Measurements from ENCODE around the gene ZDHHC14.

ZDHHC14 gene

DNA sequence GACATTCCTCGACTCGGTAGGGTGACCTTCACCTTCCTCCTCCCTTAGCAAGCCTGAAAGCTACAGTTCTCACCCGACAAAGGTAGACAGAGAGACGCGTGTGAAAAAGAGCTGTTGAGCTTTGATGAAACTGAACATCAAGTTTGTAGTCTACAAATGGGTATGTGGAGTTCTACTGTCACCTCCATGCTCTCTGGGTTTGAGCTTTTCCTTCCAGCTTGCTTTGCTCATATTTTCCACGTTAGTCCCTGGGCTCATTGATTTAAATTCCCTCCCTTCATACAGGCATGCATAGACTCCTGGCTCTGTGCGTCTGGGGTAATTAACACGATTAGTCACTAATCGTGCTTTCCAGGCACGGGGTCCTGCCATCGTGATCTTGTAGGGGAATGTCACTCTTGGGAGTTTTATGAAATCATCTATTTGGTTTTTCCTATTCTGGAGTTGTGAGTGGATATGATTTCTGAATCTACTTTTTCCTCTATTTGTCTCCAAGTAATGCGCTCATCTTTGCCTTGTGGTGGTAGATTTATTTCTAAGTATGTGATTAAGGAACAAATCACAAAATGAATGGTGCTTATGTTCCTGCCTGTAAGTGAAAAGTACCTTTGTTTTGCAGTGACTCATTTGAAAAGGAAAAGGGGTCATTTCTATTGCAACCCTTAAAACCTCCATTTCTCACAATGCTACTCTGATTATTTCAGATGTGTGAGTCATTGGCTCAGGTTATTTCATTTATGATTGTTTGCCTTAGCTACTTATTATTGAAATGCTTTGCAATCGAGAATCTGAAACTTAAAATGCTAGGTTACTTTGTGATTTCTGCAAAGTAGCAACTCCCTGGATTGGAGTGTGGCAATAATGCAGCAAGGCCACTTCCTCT lies 154.6 kb downstream of the ZDHHC14 start:
- Histone ChIP-seq H3K4me1 (no peaks in the 10 kb centered on the region), H3K27me3 (ENCODE audit: low read depth) (no peaks in the 10 kb centered on the region), H3K4me3 (no peak overlapping the region), H3K9me3 (no peaks in the 10 kb centered on the region), H3K36me3 (replicated peaks) (no peaks in the 10 kb centered on the region)
- in situ Hi-C loops (cut with MboI; ENCODE audit: low sequenced_read_pairs): no loop called here
- no peak for DNase-seq (ENCODE audit: low spot score in 2 of 2)

DNA sequence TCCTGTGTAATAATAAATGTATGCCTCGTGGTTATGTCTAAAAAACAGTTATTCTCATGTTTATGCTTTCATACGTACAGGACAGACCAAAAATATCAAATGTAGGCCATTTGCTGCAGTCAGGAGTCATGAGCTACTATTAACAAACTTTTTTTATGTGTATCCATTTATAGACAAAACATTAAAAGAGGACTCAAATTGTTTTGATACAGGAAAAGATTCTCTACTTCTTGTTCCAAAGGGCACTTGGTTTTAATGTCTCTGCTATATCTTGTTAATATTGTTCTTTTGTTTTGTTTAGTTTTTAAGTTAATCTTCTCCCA lies 155.2 kb downstream of the ZDHHC14 start:
- Histone ChIP-seq H3K27me3 (ENCODE audit: low read depth) (no peaks in the 10 kb centered on the region), H3K4me1 (no peaks in the 10 kb centered on the region), H3K4me3 (no peak overlapping the region), H3K36me3 (replicated peaks) (no peaks in the 10 kb centered on the region), H3K9me3 (no peaks in the 10 kb centered on the region)
- in situ Hi-C loops (cut with MboI; ENCODE audit: low sequenced_read_pairs): no loop called here
- no peak for DNase-seq (ENCODE audit: low spot score in 2 of 2)

DNA sequence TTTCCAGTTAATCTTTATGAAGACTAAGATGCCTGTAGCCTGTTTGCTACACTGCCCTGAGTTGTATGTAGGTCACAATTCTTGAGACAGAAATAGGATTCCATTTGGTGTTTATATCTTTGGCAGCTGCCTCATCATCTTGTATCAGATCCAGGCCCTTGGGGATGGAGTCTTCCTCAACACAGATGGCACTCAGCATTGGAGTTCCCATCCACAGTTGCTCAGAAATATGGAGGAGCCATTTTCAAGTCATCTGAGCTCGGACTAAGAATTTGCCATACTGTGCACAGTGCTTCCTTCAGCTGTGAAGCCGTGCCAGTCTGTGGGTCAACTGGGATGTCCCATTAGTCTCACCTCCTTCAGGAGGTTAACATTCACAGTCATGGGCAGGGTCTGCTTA lies 156.6 kb downstream of the ZDHHC14 start:
- Histone ChIP-seq H3K4me3 (no peak overlapping the region), H3K4me1 (no peaks in the 10 kb centered on the region), H3K9me3 (no peaks in the 10 kb centered on the region), H3K27me3 (ENCODE audit: low read depth) (no peaks in the 10 kb centered on the region), H3K36me3 (replicated peaks) (no peaks in the 10 kb centered on the region)
- DNase-seq (ENCODE audit: low spot score in 2 of 2): no peak
- in situ Hi-C loops (cut with MboI; ENCODE audit: low sequenced_read_pairs): no loop called here

DNA sequence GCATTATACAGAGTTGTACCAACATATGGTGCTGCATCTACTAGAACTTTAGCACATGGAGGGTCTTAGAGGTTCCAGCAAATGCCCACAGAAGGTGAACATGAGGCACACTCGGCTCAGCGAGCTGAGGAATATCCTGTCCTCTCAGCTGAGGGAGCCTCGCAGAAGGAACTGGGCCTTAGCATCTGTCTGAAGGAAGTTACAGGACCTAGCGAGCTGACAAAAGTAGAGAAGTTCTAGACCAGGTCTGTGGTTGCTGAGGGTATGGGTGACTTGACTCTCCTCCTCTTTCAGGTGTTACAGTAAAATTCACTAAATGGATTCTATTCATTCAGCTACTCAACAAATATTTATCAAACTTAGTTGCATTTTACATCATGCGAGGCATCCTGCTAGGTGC lies 157.2 kb downstream of the ZDHHC14 start:
- no peaks in the 10 kb centered on the region for H3K4me1 ChIP-seq
- no peaks in the 10 kb centered on the region for H3K9me3 ChIP-seq
- H3K36me3 ChIP-seq (replicated peaks): no peaks in the 10 kb centered on the region
- DNase-seq (ENCODE audit: low spot score in 2 of 2): no peak
- H3K27me3 ChIP-seq (ENCODE audit: low read depth): no peaks in the 10 kb centered on the region
- in situ Hi-C loops (cut with MboI; ENCODE audit: low sequenced_read_pairs): no loop called here
- H3K4me3 ChIP-seq: no peak overlapping the region

DNA sequence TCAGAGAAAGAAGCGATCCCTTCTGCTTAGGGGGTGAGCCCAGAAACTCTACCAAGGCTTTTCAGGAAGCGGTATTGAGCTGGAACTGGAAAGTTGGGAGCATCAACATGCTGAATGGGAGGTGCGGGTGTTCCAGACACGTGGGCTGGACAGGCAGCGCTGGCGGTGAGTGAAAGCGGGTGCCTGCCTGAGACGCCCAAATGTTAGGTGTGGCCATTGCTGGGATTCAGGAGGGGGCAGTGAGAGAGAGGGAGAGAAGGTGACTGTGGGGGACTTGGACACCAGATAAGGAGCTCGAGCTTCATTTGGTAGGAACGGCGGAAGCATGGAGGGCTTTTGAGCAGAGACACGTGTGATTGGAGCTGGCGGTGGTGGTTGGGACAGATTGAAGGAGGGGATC lies 157.7 kb downstream of the ZDHHC14 start:
- no peaks in the 10 kb centered on the region for H3K27me3 ChIP-seq (ENCODE audit: low read depth)
- H3K4me1 ChIP-seq: no peaks in the 10 kb centered on the region
- no peak for DNase-seq (ENCODE audit: low spot score in 2 of 2)
- in situ Hi-C loops (cut with MboI; ENCODE audit: low sequenced_read_pairs): no loop called here
- no peak overlapping the region for H3K4me3 ChIP-seq
- H3K36me3 ChIP-seq (replicated peaks): no peaks in the 10 kb centered on the region
- no peaks in the 10 kb centered on the region for H3K9me3 ChIP-seq

DNA sequence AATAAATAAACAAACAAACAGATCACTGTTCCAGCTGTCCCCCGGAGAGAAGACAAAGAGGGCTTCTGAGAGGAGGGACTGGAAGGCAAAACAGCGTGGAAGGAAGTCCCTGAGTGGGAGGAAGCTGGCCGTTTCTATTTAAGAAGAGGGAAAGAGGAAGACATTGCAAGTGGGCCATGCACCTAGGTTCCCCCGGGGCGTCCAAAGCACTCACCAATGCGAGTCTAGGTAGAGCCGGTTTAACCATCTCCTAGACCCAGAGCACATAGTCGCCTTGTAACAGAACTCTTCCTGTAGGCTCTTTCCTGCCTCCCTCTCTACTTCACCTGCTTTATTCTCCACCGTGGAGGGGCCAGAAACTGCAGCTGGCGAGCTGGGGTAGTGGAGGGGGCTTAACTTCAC lies 158.4 kb downstream of the ZDHHC14 start:
- DNase-seq (ENCODE audit: low spot score in 2 of 2): no peak
- Histone ChIP-seq H3K27me3 (ENCODE audit: low read depth) (no peaks in the 10 kb centered on the region), H3K4me3 (no peak overlapping the region), H3K4me1 (no peaks in the 10 kb centered on the region), H3K9me3 (no peaks in the 10 kb centered on the region), H3K36me3 (replicated peaks) (no peaks in the 10 kb centered on the region)
- in situ Hi-C loops (cut with MboI; ENCODE audit: low sequenced_read_pairs): no loop called here

DNA sequence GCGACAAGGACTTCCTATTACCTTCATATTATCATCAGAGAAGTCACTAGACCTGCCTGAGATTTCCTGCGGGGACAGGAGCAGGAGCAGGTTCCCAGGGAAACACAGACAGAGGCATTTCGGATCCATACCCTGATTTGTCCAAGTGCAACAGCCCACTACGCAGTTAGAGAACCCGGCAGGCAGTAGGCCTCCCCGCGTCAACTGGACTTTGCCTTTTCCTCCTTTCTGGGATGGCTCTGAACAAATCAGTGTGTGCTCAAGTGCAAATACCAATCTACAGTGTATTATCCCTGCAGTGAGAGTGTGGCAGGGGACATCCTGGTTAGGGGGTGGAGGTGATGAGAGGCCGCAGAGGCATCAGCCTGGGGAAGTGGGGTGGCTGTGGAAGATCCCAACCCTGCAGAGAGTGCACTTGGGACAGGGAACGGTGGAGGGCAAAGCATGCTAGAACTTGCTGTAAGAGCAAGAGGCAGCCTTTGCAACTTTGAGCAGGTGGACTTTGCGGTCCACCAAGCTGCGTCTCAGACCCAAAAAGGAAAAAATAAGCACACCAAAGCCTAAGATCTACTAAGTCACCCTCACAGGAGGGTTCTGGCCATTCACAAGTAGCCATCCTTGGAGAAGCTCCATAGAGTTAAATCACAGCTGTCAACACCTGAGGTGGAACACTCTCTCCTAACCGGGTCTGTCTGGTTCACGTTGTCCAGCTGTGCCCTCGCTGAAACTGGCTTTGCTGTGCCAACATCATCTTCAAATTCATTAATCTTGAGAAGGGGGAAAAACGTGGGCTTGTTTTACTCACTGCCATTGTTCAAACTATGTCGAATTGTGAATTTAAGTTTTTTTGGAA lies 159.1 kb downstream of the ZDHHC14 start:
- Histone ChIP-seq H3K4me1 (no peaks in the 10 kb centered on the region), H3K27me3 (ENCODE audit: low read depth) (no peaks in the 10 kb centered on the region), H3K36me3 (replicated peaks) (no peaks in the 10 kb centered on the region), H3K4me3 (no peak overlapping the region), H3K9me3 (no peaks in the 10 kb centered on the region)
- in situ Hi-C loops (cut with MboI; ENCODE audit: low sequenced_read_pairs): no loop called here
- no peak for DNase-seq (ENCODE audit: low spot score in 2 of 2)

DNA sequence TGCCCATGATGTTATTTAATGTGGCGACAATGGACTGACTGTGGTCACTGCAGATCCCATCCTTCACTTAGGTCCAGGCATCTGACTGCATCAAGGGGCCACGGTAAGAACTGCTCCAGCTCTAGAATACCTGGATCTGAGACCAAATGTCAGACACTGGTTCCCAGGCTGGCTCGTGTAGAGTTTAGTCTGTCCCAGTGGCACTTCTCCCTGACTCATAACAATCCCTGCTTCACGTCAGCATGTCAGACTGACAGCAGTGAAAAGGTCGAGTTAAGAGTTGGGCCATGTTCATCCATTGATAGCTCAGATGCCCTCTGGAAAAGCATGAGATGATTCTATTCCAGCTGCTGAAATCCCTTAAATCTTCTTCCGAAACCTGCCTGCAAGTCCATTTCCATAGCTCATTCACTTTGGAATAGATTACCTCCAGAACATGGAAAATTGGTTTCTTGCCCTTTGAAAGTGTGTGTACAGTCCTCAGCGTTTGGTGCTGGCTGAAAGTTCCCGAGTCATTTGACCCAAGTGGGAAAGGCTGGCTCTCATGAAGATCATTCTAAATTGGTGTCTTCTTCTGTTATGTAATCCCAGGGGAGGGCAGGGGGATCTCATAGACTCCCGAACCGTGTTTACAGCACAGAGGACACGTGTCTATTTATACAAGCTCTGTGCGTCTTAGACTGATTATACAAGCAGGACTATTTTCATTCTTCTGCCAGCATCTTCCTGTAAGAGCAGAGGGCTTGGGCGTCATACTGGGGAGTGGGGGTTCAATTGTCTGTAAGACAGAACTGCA lies 160.8 kb downstream of the ZDHHC14 start:
- in situ Hi-C loops (cut with MboI; ENCODE audit: low sequenced_read_pairs): no loop called here
- H3K4me3 ChIP-seq: no peak overlapping the region

DNA sequence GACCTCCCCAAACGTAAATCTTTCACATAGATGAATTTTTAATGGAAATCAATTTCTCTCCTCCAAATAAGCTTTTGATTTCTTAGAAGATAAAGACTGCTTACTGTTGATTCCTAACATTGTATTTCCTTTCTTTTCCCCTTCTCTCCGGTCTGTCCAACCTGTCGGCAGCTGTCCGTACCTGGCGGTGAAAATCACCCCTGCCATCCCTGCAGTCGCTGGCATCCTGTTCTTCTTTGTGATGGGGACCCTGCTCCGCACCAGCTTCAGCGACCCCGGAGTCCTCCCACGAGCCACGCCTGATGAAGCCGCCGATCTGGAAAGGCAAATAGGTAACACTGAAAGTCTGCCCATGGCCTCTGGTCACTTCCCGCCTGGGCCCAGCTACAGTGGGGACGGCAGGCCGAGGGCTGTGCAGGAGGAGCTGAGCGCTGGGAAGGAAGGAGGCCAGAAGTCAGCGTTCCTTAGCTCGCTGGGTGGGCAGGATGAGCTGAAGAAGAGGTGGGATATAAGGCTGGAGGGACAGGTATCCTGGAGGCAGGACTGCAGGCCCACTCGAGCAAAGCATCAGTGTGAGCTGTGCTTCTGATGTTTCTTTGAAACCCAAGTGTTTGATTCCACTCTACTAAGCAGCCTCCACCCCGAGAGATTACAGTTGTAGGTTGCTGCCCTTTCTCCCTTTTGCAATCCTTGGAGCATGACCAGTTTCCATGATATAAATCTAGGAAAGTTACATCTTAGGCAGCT lies 161.6 kb downstream of the ZDHHC14 start:
- Histone ChIP-seq H3K4me3 (no peak overlapping the region), H3K9me3 (no peaks in the 10 kb centered on the region), H3K36me3 (replicated peaks) (no peaks in the 10 kb centered on the region), H3K4me1 (no peaks in the 10 kb centered on the region), H3K27me3 (ENCODE audit: low read depth) (no peaks in the 10 kb centered on the region)
- DNase-seq (ENCODE audit: low spot score in 2 of 2): no peak
- in situ Hi-C loops (cut with MboI; ENCODE audit: low sequenced_read_pairs): no loop called here

More for the DNA sequence above, 160.8 kb downstream of the ZDHHC14 start:
- no peaks in the 10 kb centered on the region for H3K36me3 ChIP-seq (replicated peaks)
- DNase-seq (ENCODE audit: low spot score in 2 of 2): no peak
- H3K27me3 ChIP-seq (ENCODE audit: low read depth): no peaks in the 10 kb centered on the region
- H3K4me1 ChIP-seq: no peaks in the 10 kb centered on the region
- H3K9me3 ChIP-seq: no peaks in the 10 kb centered on the region

DNA sequence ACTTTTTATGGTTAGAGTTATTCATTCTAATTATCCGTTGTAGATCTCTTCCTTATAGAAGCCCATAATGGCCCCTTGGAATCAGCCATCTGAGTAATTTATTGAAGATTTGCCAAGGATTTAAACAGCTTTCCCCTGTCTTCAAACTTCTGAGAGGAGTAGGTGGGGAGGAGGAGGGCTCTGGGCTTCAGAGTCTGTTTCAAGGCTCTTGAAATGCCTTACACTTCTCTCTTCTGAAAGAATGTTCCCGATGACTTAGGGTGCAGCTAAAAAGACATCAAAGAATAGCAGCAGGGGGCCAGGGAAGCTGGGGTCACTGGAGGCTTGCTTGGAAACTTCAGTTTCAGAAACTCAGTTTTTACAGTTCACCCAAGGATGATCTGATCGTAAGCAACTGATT lies 165.3 kb downstream of the ZDHHC14 start:
- H3K36me3 ChIP-seq (replicated peaks): no peaks in the 10 kb centered on the region
- no peak for DNase-seq (ENCODE audit: low spot score in 2 of 2)
- in situ Hi-C loops (cut with MboI; ENCODE audit: low sequenced_read_pairs): no loop called here
- H3K4me1 ChIP-seq: no peaks in the 10 kb centered on the region
- no peaks in the 10 kb centered on the region for H3K27me3 ChIP-seq (ENCODE audit: low read depth)
- H3K4me3 ChIP-seq: no peak overlapping the region
- H3K9me3 ChIP-seq: no peaks in the 10 kb centered on the region

DNA sequence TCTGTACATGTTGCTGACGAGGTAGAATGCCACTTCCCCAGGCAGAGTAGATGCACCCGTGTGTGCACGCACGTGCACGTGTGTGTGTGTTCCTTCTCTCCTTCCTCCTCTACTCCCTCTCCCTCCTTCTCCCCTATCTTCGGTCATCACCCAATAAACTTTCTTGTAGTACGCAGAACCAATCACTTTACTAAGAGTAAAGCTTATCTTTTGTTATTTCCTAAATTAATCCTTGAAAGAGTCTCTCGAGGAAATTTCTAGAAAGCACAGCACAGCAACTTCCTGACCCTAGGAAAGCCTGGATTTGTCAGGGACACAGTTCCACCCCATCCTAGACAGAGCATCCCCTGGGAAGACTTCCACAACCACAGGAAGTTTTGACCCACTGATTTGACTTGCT lies 166.1 kb downstream of the ZDHHC14 start:
- in situ Hi-C loops (cut with MboI; ENCODE audit: low sequenced_read_pairs): no loop called here
- DNase-seq (ENCODE audit: low spot score in 2 of 2): no peak
- Histone ChIP-seq H3K4me3 (no peak overlapping the region), H3K27me3 (ENCODE audit: low read depth) (no peaks in the 10 kb centered on the region), H3K9me3 (no peaks in the 10 kb centered on the region), H3K4me1 (no peaks in the 10 kb centered on the region), H3K36me3 (replicated peaks) (no peaks in the 10 kb centered on the region)

DNA sequence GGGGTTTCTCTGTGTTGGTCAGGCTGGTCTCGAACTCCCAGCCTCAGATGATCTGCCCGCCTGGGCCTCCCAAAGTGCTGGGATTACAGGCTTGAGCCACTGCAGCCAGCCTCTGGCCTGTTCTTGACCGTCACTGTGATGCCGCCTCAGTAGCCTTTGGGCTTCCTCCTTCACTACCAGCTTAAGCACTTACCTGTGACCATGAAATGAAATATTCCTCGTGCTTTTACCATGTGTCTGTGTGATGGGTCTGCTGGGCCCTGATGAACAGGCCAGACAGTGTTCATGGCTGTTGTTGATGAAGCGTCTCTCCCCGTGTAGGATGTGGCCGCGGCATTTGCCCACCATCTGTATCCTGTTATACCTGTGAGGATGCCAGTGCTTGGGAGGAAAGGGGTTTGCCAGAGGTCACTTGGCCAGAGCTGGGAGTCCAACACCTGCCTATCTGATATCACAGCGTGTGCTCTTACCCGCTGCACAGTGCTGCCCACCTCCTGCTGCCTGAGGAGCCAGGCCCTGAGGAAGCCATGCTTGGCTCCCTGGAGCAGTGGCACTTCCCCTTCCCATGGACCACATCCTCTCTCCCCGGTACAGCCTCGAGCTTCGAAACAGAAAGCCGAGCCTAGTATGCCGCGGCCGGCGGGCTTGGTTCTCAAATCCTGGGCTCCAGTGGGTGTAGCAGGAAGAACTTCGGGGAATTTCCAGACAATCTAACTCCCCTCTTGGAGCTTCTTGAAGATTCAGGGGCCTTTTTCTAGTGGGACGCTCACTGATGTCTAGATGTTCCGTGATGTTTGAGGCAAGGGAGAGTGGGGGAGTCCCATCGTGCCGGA lies 167.9 kb downstream of the ZDHHC14 start:
- no peak for DNase-seq (ENCODE audit: low spot score in 2 of 2)
- Histone ChIP-seq H3K27me3 (ENCODE audit: low read depth) (no peaks in the 10 kb centered on the region), H3K4me1 (no peaks in the 10 kb centered on the region), H3K36me3 (replicated peaks) (no peaks in the 10 kb centered on the region), H3K9me3 (no peaks in the 10 kb centered on the region), H3K4me3 (no peak overlapping the region)
- in situ Hi-C loops (cut with MboI; ENCODE audit: low sequenced_read_pairs): no loop called here

DNA sequence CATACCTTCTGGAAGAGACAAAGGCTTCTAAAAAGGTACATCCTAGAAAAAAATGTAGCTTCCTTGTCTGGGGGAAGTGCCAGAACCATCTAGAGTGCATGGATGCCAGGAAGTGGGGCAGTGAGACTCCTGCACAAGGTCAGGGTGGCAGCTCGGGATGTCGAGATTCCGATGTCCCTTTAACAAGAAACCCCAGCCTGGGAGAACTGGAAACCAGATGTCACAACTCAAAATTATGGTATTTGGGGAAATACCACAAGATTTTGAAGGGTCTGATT lies 168.4 kb downstream of the ZDHHC14 start:
- no peak overlapping the region for H3K4me3 ChIP-seq
- H3K36me3 ChIP-seq (replicated peaks): no peaks in the 10 kb centered on the region
- in situ Hi-C loops (cut with MboI; ENCODE audit: low sequenced_read_pairs): no loop called here
- H3K4me1 ChIP-seq: no peaks in the 10 kb centered on the region
- no peaks in the 10 kb centered on the region for H3K9me3 ChIP-seq
- no peak for DNase-seq (ENCODE audit: low spot score in 2 of 2)
- no peaks in the 10 kb centered on the region for H3K27me3 ChIP-seq (ENCODE audit: low read depth)

Measured in HAP-1 (cell line).